AG04450 (cell line): ENCODE results near the gene SLC4A3. TPM values are rescaled to one million over a fixed set of nuclear protein-coding genes. Genes with fewer than 3 reads are reported as not detected.

ENCODE experiments used
- CTCF ChIA-PET: fragments of 300-600, 350-600 bp; formaldehyde crosslinking; extraction: SDS; loops from one replicate; lab custom pipeline; 2022; ENCODE audit warnings: antibody characterized with exemption, inconsistent platforms; lab: Charles Lee
- POLR2A ChIA-PET: fragments of 350-600 bp; formaldehyde crosslinking; extraction: SDS; loops from one replicate; lab custom pipeline; 2021; ENCODE audit warnings: antibody characterized with exemption, inconsistent platforms; lab: Yijun Ruan, JAX
- DNase-seq: peaks from one replicate; pipeline ENCODE4 v3.0.0-alpha.2; 2011; ENCODE audit warnings: low read depth, low spot score
- H3K27ac ChIP-seq: one replicate; pipeline ENCODE4 v1.5.1; 2012; ENCODE audit warnings: low read depth, low read length, control low read depth
- H3K27me3 ChIP-seq: one replicate; pipeline ENCODE4 v1.6.0; 2012; ENCODE audit warnings: low read length; ENCODE audit not compliant: control insufficient read depth, insufficient read depth
- H3K4me3 ChIP-seq: 2 replicates; pipeline ENCODE4 v1.5.1; 2011; ENCODE audit warnings: mild to moderate bottlenecking, low read depth, low read length, control low read depth
- H3K9me3 ChIP-seq: 2 replicates; pipeline ENCODE4 v1.5.1; 2012; ENCODE audit warnings: low read length; ENCODE audit not compliant: control insufficient read depth, insufficient read depth
- polyA plus RNA-seq: library from polyadenylated mRNA; depleted of rRNA; stranded (reverse); fragments of >200 nt; gene quantifications from 2 replicates; pipeline ENCODE4 v1.2.3, GENCODE V29; 2011
- TF ChIP-seq, protein P1 (sequence below): IDR thresholded peaks from 2 replicates; pipeline ENCODE4 v1.5.1; 2011; ENCODE audit warnings: low read depth, low read length, control low read depth, inconsistent platforms

SLC4A3 gene
- polyA plus RNA-seq, 1 experiment = 3.3 TPM

- Histone ChIP-seq H3K4me3 (no peak overlapping the region), H3K27me3 (no peaks in the 10 kb centered on the region), H3K9me3 (no peaks in the 10 kb centered on the region), H3K27ac (no peak overlapping the region)
- POLR2A ChIA-PET = interaction anchor here (0.6 to 0.8 kb wide), 2 partner anchors 8 to 10 kb away, joined by 3 to 7 read pairs; no protein-coding TSS in a partner anchor
- DNase-seq = no peak
- CTCF ChIA-PET = no interaction called here
- TF ChIP-seq, protein P1, sequence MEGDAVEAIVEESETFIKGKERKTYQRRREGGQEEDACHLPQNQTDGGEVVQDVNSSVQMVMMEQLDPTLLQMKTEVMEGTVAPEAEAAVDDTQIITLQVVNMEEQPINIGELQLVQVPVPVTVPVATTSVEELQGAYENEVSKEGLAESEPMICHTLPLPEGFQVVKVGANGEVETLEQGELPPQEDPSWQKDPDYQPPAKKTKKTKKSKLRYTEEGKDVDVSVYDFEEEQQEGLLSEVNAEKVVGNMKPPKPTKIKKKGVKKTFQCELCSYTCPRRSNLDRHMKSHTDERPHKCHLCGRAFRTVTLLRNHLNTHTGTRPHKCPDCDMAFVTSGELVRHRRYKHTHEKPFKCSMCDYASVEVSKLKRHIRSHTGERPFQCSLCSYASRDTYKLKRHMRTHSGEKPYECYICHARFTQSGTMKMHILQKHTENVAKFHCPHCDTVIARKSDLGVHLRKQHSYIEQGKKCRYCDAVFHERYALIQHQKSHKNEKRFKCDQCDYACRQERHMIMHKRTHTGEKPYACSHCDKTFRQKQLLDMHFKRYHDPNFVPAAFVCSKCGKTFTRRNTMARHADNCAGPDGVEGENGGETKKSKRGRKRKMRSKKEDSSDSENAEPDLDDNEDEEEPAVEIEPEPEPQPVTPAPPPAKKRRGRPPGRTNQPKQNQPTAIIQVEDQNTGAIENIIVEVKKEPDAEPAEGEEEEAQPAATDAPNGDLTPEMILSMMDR = no peak
Observed at GRCh38 chr2:219612577-219613286, 14.7 kb upstream of the SLC4A3 start.

GRCh38 chr2:219613461-219614070 is 13.9 kb upstream of the SLC4A3 start:
- Histone ChIP-seq H3K9me3 (no peaks in the 10 kb centered on the region), H3K27ac (no peak overlapping the region), H3K27me3 (no peaks in the 10 kb centered on the region), H3K4me3 (no peak overlapping the region)
- CTCF ChIA-PET = no interaction called here
- POLR2A ChIA-PET = interaction anchor here (0.5 kb wide), 1 partner anchor 841 kb away, joined by 3 read pairs; no protein-coding TSS in a partner anchor
- DNase-seq = no peak
- TF ChIP-seq, protein P1 = no peak

- no peak overlapping the region for H3K4me3 ChIP-seq
- H3K9me3 ChIP-seq = no peaks in the 10 kb centered on the region
- H3K27ac ChIP-seq = no peak overlapping the region
- ChIA-PET POLR2A (no interaction called here), CTCF (no interaction called here)
- no peaks in the 10 kb centered on the region for H3K27me3 ChIP-seq
- TF ChIP-seq, protein P1 = no peak
- DNase-seq = no peak
Observed at GRCh38 chr2:219614076-219614860, 13.2 kb upstream of the SLC4A3 start.

- no peak for DNase-seq
- Histone ChIP-seq H3K4me3 (no peak overlapping the region), H3K27me3 (no peaks in the 10 kb centered on the region), H3K9me3 (no peaks in the 10 kb centered on the region), H3K27ac (no peak overlapping the region)
- ChIA-PET POLR2A (no interaction called here), CTCF (no interaction called here)
- TF ChIP-seq, protein P1 = no peak
Observed at GRCh38 chr2:219615036-219615435, 12.4 kb upstream of the SLC4A3 start.

GRCh38 chr2:219615894-219616293 is 11.5 kb upstream of the SLC4A3 start:
- Histone ChIP-seq H3K9me3 (no peaks in the 10 kb centered on the region), H3K27me3 (no peaks in the 10 kb centered on the region), H3K4me3 (no peak overlapping the region), H3K27ac (no peak overlapping the region)
- ChIA-PET POLR2A (no interaction called here), CTCF (interaction anchor here (1.0 kb wide), 1 partner anchor 74 kb away, joined by 3 read pairs; no protein-coding TSS in a partner anchor)
- TF ChIP-seq, protein P1 = no peak
- DNase-seq = no peak
